OCI-LY7 (cell line): ENCODE data around the gene PIP4P1. TPM values are rescaled to one million over a fixed set of nuclear protein-coding genes. Genes with fewer than 3 reads are reported as not detected.
A peak's percentile ranks its signal among the peaks of the same experiment; 100 is the strongest.
"Not testable (repeated sequence)": the region's sequence is repeated elsewhere in the genome, so short reads cannot be mapped to it uniquely, and the experiment has no call there.

ENCODE experiments used
- BruUV-seq: library from RNA; stranded (reverse); fragments of 400-500 nt; replicated peaks from 2 replicates; lab custom pipeline; 2021; lab: Mats Ljungman, UMichigan
- CTCF ChIA-PET: fragments of 300-600 bp; sonication (Branson Sonifier 250); formaldehyde crosslinking; loops from one replicate; lab custom pipeline; 2022; ENCODE audit warnings: antibody characterized with exemption; ENCODE audit not compliant: unreplicated experiment; lab: Charles Lee
- POLR2A ChIA-PET: fragments of 300-600 bp; sonication (Branson Sonifier 250); formaldehyde crosslinking; loops from one replicate; lab custom pipeline; 2022; ENCODE audit warnings: antibody characterized with exemption; lab: Charles Lee
- DNase-seq: peaks from one replicate; pipeline ENCODE4 v3.0.0-alpha.2; 2015; ENCODE audit warnings: low spot score
- H2AFZ ChIP-seq: fragments of 200-600 bp; sonication (generic), shearing (Covaris generic); 2 replicates; pipeline ENCODE4 v1.6.1; 2014; ENCODE audit warnings: mild to moderate bottlenecking, antibody characterized with exemption, low read length, moderate library complexity
- H3K27ac ChIP-seq: fragments of 200-600 bp; sonication (generic); 2 replicates; pipeline ENCODE4 v1.5.1; 2014; ENCODE audit warnings: mixed run types, low read depth, mild to moderate bottlenecking, moderate library complexity, low read length, inconsistent platforms; ENCODE audit not compliant: poor library complexity, severe bottlenecking
- H3K36me3 ChIP-seq: fragments of 200-600 bp; sonication (generic); 2 replicates; pipeline ENCODE4 v1.6.1; 2014; ENCODE audit warnings: mild to moderate bottlenecking, antibody characterized with exemption, low read length, moderate library complexity, mixed read lengths; ENCODE audit not compliant: insufficient read depth
- H3K4me1 ChIP-seq: fragments of 200-600 bp; sonication (generic); 2 replicates; pipeline ENCODE4 v1.5.1; 2014; ENCODE audit warnings: mild to moderate bottlenecking, low read length; ENCODE audit not compliant: insufficient read depth, poor library complexity, severe bottlenecking
- H3K4me2 ChIP-seq: fragments of 200-600 bp; sonication (generic); 2 replicates; pipeline ENCODE4 v1.6.1; 2014; ENCODE audit warnings: mild to moderate bottlenecking, low read length
- H3K4me3 ChIP-seq: fragments of 200-600 bp; sonication (generic); 2 replicates; pipeline ENCODE4 v1.5.1; 2014; ENCODE audit warnings: mild to moderate bottlenecking, low read depth, low read length; ENCODE audit not compliant: poor library complexity, severe bottlenecking
- H3K79me2 ChIP-seq: fragments of 200-600 bp; sonication (generic); 2 replicates; pipeline ENCODE4 v1.6.1; 2016; ENCODE audit warnings: low read depth, mild to moderate bottlenecking, low read length, moderate library complexity, mixed read lengths; ENCODE audit not compliant: insufficient read depth
- H3K9me2 ChIP-seq: fragments of 200-600 bp; sonication (generic); 2 replicates; pipeline ENCODE4 v1.6.1; 2016; ENCODE audit warnings: mild to moderate bottlenecking, low read length, mixed read lengths; ENCODE audit not compliant: insufficient read depth
- H3K9me3 ChIP-seq: fragments of 200-600 bp; sonication (generic); 2 replicates; pipeline ENCODE4 v1.6.1; 2014; ENCODE audit warnings: mild to moderate bottlenecking, mixed run types, low read length, mixed read lengths
- H4K20me1 ChIP-seq: fragments of 200-600 bp; sonication (generic); 2 replicates; pipeline ENCODE4 v1.6.1; 2014; ENCODE audit warnings: mild to moderate bottlenecking, antibody characterized with exemption, low read length, moderate library complexity, mixed read lengths; ENCODE audit not compliant: insufficient read depth
- EZH2phosphoT487 ChIP-seq: fragments of 200-600 bp; sonication (generic); IDR thresholded peaks from 2 replicates; pipeline ENCODE4 v1.6.1; 2018; ENCODE audit warnings: low read depth, borderline replicate concordance, mild to moderate bottlenecking, mixed run types, antibody characterized with exemption, low read length, moderate library complexity, mixed read lengths
- intact Hi-C: fragments of 100-400 bp; cut with micrococcal nuclease; formaldehyde crosslinking; loops from one replicate; pipeline ENCODE4 v1.10.0; 2022; ENCODE audit not compliant: unreplicated experiment
- total RNA-seq, 2 experiments: library from RNA; depleted of rRNA in 1 of 2; stranded (reverse); fragments of >200 nt in 1 of 2; shearing (Covaris generic) in 1 of 2; gene quantifications; 2 replicates each; pipeline ENCODE4 v1.2.3, GENCODE V29; 2014 to 2022
- TF ChIP-seq, protein P1 (sequence below): fragments of 200-600 bp; sonication (generic); conservative IDR thresholded peaks from 2 replicates; pipeline ENCODE4 v1.5.1; 2014; ENCODE audit warnings: mild to moderate bottlenecking, antibody characterized with exemption, low read length, moderate library complexity, mixed read lengths

Gene PIP4P1
- total RNA-seq, 2 experiments from 2014 or later, result 26.9 to 44.7 TPM

DNA sequence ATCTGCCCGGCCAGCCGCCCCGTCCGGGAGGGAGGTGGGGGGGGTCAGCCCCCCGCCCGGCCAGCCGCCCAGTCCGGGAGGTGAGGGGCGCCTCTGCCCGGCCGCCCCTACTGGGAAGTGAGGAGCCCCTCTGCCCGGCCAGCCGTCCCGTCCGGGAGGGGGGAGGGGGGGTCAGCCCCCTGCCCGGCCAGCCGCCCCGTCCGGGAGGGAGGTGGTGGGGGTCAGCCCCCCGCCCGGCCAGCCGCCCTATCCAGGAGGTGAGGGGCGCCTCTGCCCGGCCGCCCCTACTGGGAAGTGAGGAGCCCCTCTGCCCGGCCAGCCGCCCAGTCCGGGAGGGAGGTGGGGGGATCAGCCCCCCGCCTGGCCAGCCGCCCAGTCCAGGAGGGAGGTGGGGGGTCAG lies 45.0 kb upstream of the PIP4P1 start:
- H3K27ac ChIP-seq, POLR2A ChIA-PET, H3K4me3 ChIP-seq, H2AFZ ChIP-seq, H3K4me2 ChIP-seq, DNase-seq, H3K9me2 ChIP-seq, H3K9me3 ChIP-seq, BruUV-seq, H4K20me1 ChIP-seq, H3K36me3 ChIP-seq, CTCF ChIA-PET, H3K4me1 ChIP-seq, intact Hi-C loops, H3K79me2 ChIP-seq: not testable (repeated sequence)

DNA sequence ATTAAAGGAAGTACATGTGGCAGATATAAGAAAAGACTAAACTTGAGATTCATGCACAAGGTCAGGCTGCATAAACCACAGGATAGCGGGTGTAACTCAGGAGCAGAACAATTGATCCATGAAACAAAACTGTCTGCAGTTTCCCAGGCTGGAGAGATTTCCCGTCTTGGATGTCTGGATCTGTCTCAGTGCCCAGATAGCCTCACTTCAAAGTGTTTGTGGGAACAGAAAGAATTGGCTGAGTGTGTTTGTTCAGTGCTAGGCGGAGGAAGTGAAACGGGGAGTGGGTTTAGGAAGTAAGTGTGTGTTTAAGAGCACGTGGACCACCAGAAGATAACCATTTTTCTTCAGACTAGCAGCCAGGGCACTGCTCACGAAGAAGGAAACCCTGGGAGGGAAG lies 42.7 kb upstream of the PIP4P1 start:
- no peak overlapping the region for H3K27ac ChIP-seq
- ChIA-PET CTCF (no interaction called here), POLR2A (interaction anchor here (0.5 kb wide), 1 partner anchor 77 kb away, joined by 3 read pairs; no protein-coding TSS in a partner anchor)
- H4K20me1 ChIP-seq, result no peaks in the 10 kb centered on the region
- no peak for DNase-seq
- H3K79me2 ChIP-seq, result no peaks in the 10 kb centered on the region
- no TSS peak for BruUV-seq
- no peaks in the 10 kb centered on the region for H3K36me3 ChIP-seq
- 0 out of 2 replicates have a peak overlapping the region, but pooled peaks have one; percentile 11 for H3K4me2 ChIP-seq
- TF ChIP-seq, protein P1, sequence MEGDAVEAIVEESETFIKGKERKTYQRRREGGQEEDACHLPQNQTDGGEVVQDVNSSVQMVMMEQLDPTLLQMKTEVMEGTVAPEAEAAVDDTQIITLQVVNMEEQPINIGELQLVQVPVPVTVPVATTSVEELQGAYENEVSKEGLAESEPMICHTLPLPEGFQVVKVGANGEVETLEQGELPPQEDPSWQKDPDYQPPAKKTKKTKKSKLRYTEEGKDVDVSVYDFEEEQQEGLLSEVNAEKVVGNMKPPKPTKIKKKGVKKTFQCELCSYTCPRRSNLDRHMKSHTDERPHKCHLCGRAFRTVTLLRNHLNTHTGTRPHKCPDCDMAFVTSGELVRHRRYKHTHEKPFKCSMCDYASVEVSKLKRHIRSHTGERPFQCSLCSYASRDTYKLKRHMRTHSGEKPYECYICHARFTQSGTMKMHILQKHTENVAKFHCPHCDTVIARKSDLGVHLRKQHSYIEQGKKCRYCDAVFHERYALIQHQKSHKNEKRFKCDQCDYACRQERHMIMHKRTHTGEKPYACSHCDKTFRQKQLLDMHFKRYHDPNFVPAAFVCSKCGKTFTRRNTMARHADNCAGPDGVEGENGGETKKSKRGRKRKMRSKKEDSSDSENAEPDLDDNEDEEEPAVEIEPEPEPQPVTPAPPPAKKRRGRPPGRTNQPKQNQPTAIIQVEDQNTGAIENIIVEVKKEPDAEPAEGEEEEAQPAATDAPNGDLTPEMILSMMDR, result no peak
- TF ChIP-seq EZH2phosphoT487, result no peak
- no peaks in the 10 kb centered on the region for H3K9me2 ChIP-seq
- intact Hi-C loops, result no loop called here
- H3K9me3 ChIP-seq, result no peaks in the 10 kb centered on the region
- H3K4me3 ChIP-seq, result no peak overlapping the region
- peak overlapping the region; percentile 48; the same call in 1 of the 2 replicates for H2AFZ ChIP-seq
- no peaks in the 10 kb centered on the region for H3K4me1 ChIP-seq

DNA sequence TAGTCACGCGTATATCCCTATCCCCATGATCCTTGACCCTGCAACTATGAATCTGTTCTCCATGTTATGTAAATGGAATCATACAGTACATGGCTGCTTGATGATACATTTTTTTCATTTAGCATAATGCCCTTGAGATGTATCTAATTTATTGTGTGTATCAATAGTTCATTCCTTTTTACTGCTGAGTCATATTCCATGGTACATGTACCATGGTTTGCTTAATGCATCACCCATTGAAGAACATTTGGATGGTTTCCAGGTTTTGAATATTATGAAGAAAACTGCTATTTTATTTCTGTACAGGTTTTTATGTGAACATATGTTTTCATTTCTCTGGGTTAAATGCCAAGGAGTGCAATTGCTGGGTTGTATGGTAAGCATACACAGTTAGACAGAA lies 40.1 kb upstream of the PIP4P1 start:
- Histone ChIP-seq H3K27ac (no peak overlapping the region), H4K20me1 (no peaks in the 10 kb centered on the region), H3K4me2 (no peak overlapping the region), H3K79me2 (no peaks in the 10 kb centered on the region), H3K9me3 (no peaks in the 10 kb centered on the region), H3K4me3 (no peak overlapping the region), H3K9me2 (no peaks in the 10 kb centered on the region), H2AFZ (no peak overlapping the region), H3K4me1 (no peaks in the 10 kb centered on the region), H3K36me3 (no peaks in the 10 kb centered on the region)
- no TSS peak for BruUV-seq
- CTCF ChIA-PET, result no interaction called here
- TF ChIP-seq, protein P1, result no peak
- TF ChIP-seq EZH2phosphoT487, result no peak
- POLR2A ChIA-PET, result no interaction called here
- DNase-seq, result no peak
- intact Hi-C loops, result no loop called here
